Measurements from ENCODE around the gene POLR3K. TPM values are rescaled to one million over a fixed set of nuclear protein-coding genes. Genes with fewer than 3 reads are reported as not detected.

POLR3K gene
- total RNA-seq, 1 donor from 2014 or later: 12.2 TPM

DNA sequence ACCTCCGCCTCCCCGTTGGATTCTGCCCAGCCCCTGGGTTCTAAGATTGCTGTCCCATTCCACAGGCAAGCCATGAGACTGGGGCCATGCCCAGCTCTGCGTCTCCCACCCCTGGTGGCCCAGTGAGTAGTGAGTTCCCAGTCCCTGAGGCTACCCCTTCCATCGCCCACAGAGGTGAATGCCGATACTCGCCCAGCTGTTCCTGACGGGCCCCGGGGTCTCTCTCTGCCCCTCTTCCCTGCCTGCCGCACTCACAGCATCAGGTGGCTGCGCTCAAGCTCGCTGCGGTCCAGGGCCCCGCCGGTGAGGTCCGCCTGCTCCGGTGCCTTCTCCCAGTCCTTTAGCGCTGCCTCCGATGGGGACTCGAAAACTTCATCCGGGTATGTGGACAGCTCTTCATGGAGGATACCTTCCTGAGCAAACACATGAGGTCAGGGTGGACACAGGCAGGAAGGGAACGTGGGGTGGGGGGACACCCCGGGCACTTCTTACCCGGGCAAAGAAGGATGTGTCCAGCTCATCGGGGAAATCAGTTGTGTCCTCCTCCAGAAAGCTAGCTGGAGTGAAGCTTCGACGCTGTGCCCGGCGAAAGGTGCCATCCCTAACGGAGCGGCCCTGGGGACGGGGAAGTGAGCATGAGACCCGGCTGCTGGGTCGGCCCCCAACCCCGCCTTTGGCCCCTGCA is 9.0 kb upstream of the POLR3K start:
- Mint-ChIP-seq H3K4me1 (ENCODE audit: low read depth, unreplicated experiment) (peaks cover 1% of the 10 kb centered on the region), H3K27me3 (ENCODE audit: low read depth, unreplicated experiment) (no peaks in the 10 kb centered on the region), H3K4me3 (ENCODE audit: unreplicated experiment) (no peak overlapping the region), H3K36me3 (ENCODE audit: low read depth, unreplicated experiment) (peaks cover 23% of the 10 kb centered on the region), H3K9me3 (ENCODE audit: unreplicated experiment) (no peaks in the 10 kb centered on the region), H3K27ac (ENCODE audit: unreplicated experiment) (no peak overlapping the region)
- no peaks in the 10 kb centered on the region for H3K27me3 ChIP-seq (ENCODE audit: insufficient read depth, low read length)
- H3K27ac ChIP-seq (ENCODE audit: low read depth, low read length): no peak overlapping the region
- no peak overlapping the region for H3K4me3 ChIP-seq (ENCODE audit: insufficient read depth, low read depth, low read length)
- peaks cover 28% of the 10 kb centered on the region for H3K36me3 ChIP-seq (ENCODE audit: insufficient read depth, low read length)
- peaks cover 73% of the 10 kb centered on the region for H4K20me1 ChIP-seq (ENCODE audit: insufficient read depth, low read length)
- H3K9ac ChIP-seq (ENCODE audit: low read length): no peak overlapping the region
- H3K4me1 ChIP-seq (ENCODE audit: insufficient read depth, low read length): no peaks in the 10 kb centered on the region
- FAIRE-seq (no peak), DNase-seq (ENCODE audit: low read depth) (no peak)
- TF ChIP-seq EZH2 (IDR thresholded peaks at IDR 0.05; ENCODE audit: insufficient read depth, low read length): no peak
- TF ChIP-seq CTCF (IDR thresholded peaks at IDR 0.05; ENCODE audit: insufficient read depth, low read depth, low read length): no peak
- H3K9me3 ChIP-seq (ENCODE audit: insufficient read depth, low read depth, low read length): no peaks in the 10 kb centered on the region
- H2AFZ ChIP-seq (ENCODE audit: low read depth, low read length): no peak overlapping the region
- peaks cover 17% of the 10 kb centered on the region for H3K79me2 ChIP-seq (ENCODE audit: insufficient read depth, low read length)
- no peak overlapping the region for H3K4me2 ChIP-seq (ENCODE audit: low read length)

- Mint-ChIP-seq H3K9me3 (ENCODE audit: unreplicated experiment) (no peaks in the 10 kb centered on the region), H3K27me3 (ENCODE audit: low read depth, unreplicated experiment) (no peaks in the 10 kb centered on the region), H3K4me3 (ENCODE audit: unreplicated experiment) (no peak overlapping the region), H3K4me1 (ENCODE audit: low read depth, unreplicated experiment) (no peaks in the 10 kb centered on the region), H3K27ac (ENCODE audit: unreplicated experiment) (no peak overlapping the region), H3K36me3 (ENCODE audit: low read depth, unreplicated experiment) (peaks cover 23% of the 10 kb centered on the region)
- DNase-seq (ENCODE audit: low read depth): no peak
- Histone ChIP-seq H3K27ac (ENCODE audit: low read depth, low read length) (no peak overlapping the region), H3K4me1 (ENCODE audit: insufficient read depth, low read length) (no peaks in the 10 kb centered on the region), H3K27me3 (ENCODE audit: insufficient read depth, low read length) (no peaks in the 10 kb centered on the region), H3K79me2 (ENCODE audit: insufficient read depth, low read length) (peaks cover 11% of the 10 kb centered on the region), H2AFZ (ENCODE audit: low read depth, low read length) (no peak overlapping the region), H3K4me3 (ENCODE audit: insufficient read depth, low read depth, low read length) (no peak overlapping the region), H4K20me1 (ENCODE audit: insufficient read depth, low read length) (peaks cover 72% of the 10 kb centered on the region), H3K36me3 (ENCODE audit: insufficient read depth, low read length) (peaks cover 34% of the 10 kb centered on the region), H3K4me2 (ENCODE audit: low read length) (no peak overlapping the region), H3K9me3 (ENCODE audit: insufficient read depth, low read depth, low read length) (no peaks in the 10 kb centered on the region), H3K9ac (ENCODE audit: low read length) (no peak overlapping the region)
- no peak for FAIRE-seq
- TF ChIP-seq CTCF (IDR thresholded peaks at IDR 0.05; ENCODE audit: insufficient read depth, low read depth, low read length): no peak
- TF ChIP-seq EZH2 (IDR thresholded peaks at IDR 0.05; ENCODE audit: insufficient read depth, low read length): no peak
These were observed 8.5 kb upstream of the POLR3K start for GRCh38 chr16:61879-62281.
